GM06990 (cell line): Measurements from ENCODE around the gene PLEKHA1.

Source experiments
- DNase-seq: peaks from one replicate; pipeline ENCODE4 v3.0.0-alpha.2; 2011; ENCODE audit not compliant: insufficient read length; ENCODE audit errors: extremely low read depth
- H3K27me3 ChIP-seq: replicated peaks from 2 replicates; pipeline ENCODE4 v1.6.0; 2011; ENCODE audit warnings: low read length; ENCODE audit not compliant: control insufficient read depth, insufficient read depth
- H3K36me3 ChIP-seq: 2 replicates; pipeline ENCODE4 v1.5.1; 2011; ENCODE audit warnings: low read length; ENCODE audit not compliant: control insufficient read depth, insufficient read depth
- H3K4me3 ChIP-seq: replicated peaks from 2 replicates; pipeline ENCODE4 v1.5.1; 2011; ENCODE audit warnings: low read depth, mild to moderate bottlenecking, control low read depth, low read length
- TF ChIP-seq, protein P1 (sequence below): IDR thresholded peaks from 2 replicates; pipeline ENCODE4 v1.5.1; 2011; ENCODE audit warnings: low read length, control low read depth, mild to moderate bottlenecking, inconsistent platforms; ENCODE audit not compliant: insufficient read depth, poor library complexity, severe bottlenecking

PLEKHA1 gene

DNA sequence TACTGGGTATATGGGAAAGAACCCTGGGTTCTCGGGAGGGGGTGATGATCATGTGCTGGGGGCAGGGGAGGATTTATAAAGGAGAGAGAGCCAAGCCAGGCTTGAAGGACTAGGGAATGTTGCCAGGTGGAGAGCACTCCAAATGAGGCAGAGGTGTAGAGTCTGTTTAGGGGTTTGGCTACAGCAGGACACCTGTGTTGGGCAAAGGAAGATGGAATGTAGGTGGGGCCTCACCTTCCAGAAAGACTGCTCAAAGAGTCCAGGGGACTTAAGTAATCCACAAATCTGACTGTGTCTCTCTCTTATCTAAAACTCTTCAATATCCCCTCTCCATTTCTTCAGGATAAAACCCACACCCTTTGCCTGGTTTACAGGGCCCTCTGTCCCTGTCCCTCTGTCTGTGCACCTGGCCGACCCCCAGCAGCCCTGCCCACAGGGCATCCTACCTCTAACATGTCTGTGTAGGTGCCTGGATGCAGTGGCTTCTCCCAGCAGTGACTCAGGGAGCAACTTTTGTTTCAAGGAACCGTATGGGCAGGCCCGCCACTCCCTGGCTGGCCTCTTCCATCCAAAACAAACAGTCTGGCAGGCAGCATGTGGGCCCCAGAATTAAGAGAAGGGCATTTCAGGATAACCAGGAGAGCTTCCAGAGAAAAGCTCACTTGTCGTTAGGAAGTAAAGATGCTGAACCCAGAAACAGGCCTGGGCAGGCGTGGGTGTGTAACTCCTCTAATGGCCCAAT is 10.6 kb upstream of the PLEKHA1 start:
- DNase-seq = no peak
- Histone ChIP-seq H3K36me3 (no peaks in the 10 kb centered on the region), H3K4me3 (no peak overlapping the region), H3K27me3 (no peaks in the 10 kb centered on the region; the same call in 1 of the 2 replicates)
- TF ChIP-seq, protein P1, sequence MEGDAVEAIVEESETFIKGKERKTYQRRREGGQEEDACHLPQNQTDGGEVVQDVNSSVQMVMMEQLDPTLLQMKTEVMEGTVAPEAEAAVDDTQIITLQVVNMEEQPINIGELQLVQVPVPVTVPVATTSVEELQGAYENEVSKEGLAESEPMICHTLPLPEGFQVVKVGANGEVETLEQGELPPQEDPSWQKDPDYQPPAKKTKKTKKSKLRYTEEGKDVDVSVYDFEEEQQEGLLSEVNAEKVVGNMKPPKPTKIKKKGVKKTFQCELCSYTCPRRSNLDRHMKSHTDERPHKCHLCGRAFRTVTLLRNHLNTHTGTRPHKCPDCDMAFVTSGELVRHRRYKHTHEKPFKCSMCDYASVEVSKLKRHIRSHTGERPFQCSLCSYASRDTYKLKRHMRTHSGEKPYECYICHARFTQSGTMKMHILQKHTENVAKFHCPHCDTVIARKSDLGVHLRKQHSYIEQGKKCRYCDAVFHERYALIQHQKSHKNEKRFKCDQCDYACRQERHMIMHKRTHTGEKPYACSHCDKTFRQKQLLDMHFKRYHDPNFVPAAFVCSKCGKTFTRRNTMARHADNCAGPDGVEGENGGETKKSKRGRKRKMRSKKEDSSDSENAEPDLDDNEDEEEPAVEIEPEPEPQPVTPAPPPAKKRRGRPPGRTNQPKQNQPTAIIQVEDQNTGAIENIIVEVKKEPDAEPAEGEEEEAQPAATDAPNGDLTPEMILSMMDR = no peak

GRCh38 chr10:122368502-122369254 is 5.8 kb upstream of the PLEKHA1 start:
- Histone ChIP-seq H3K36me3 (no peaks in the 10 kb centered on the region), H3K4me3 (no peak overlapping the region), H3K27me3 (peaks cover 1% of the 10 kb centered on the region; the same call in 1 of the 2 replicates)
- DNase-seq = no peak
- TF ChIP-seq, protein P1 = no peak

DNA sequence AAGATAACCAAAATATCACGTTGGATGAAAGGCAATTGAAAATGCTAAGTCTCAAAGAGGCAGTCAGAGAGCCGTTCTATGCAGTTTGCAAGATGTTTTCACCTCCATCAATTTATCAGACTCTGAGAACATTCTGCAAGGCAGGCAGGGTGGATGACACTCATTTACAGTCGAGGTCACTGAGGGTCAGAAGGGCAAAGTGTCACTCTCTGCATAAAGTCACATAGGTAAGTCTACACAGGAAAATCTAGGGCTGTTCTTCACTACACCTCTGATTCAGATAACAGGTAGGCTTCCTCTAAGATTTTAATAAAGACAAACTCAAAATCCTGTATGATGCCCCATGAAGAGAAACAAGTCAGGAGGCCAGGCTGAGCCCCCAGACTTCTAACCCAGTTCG is 1.4 kb upstream of the PLEKHA1 start:
- Histone ChIP-seq H3K27me3 (peaks cover 1% of the 10 kb centered on the region; the same call in 1 of the 2 replicates), H3K4me3 (no peak overlapping the region), H3K36me3 (no peaks in the 10 kb centered on the region)
- TF ChIP-seq, protein P1 = no peak
- no peak for DNase-seq

GRCh38 chr10:122373721-122374120 is 787 bp upstream of the PLEKHA1 start:
- Histone ChIP-seq H3K36me3 (no peaks in the 10 kb centered on the region), H3K27me3 (peaks cover 1% of the 10 kb centered on the region; the same call in 1 of the 2 replicates), H3K4me3 (no peak overlapping the region)
- TF ChIP-seq, protein P1 = no peak
- no peak for DNase-seq

- TF ChIP-seq, protein P1 = no peak
- Histone ChIP-seq H3K4me3 (no peak overlapping the region), H3K36me3 (no peaks in the 10 kb centered on the region), H3K27me3 (peaks cover 1% of the 10 kb centered on the region; the same call in 1 of the 2 replicates)
- DNase-seq = peak; percentile 71
Measured at GRCh38 chr10:122374859-122375678, 561 bp downstream of the PLEKHA1 start.
